GM18520 (cell line): Measurements from ENCODE around the gene ZFAND5.
A peak's percentile ranks its signal among the peaks of the same experiment; 100 is the strongest.

Experiments used
- ATAC-seq: cut with Tn5 transposase; IDR thresholded peaks from one replicate; pipeline ENCODE4 v1.9.1; 2021; ENCODE audit not compliant: unreplicated experiment

Gene ZFAND5

GRCh38 chr9:72363908-72364678, 915 bp downstream of the ZFAND5 start:
- peak; percentile 12 for ATAC-seq

- ATAC-seq = no peak
Measured at GRCh38 chr9:72363236-72363635, 1.8 kb downstream of the ZFAND5 start.

GRCh38 chr9:72362680-72363139, 2.3 kb downstream of the ZFAND5 start:
- ATAC-seq = peak; percentile 23

GRCh38 chr9:72362118-72362531, 2.9 kb downstream of the ZFAND5 start:
- no peak for ATAC-seq

- no peak for ATAC-seq
Measured at GRCh38 chr9:72361217-72361616, 3.8 kb downstream of the ZFAND5 start.

- ATAC-seq = no peak
Measured at GRCh38 chr9:72360324-72360723, 4.7 kb downstream of the ZFAND5 start.

- ATAC-seq = no peak
Measured at GRCh38 chr9:72356041-72356582, 8.9 kb downstream of the ZFAND5 start.

- no peak for ATAC-seq
Measured at GRCh38 chr9:72355153-72355552, 9.9 kb downstream of the ZFAND5 start.

GRCh38 chr9:72354704-72355103, 10.3 kb downstream of the ZFAND5 start:
- no peak for ATAC-seq

- no peak for ATAC-seq
Measured at GRCh38 chr9:72353455-72354116, 11.4 kb downstream of the ZFAND5 start.

- no peak for ATAC-seq
Measured at GRCh38 chr9:72352911-72353388, 12.1 kb downstream of the ZFAND5 start.

GRCh38 chr9:72351538-72352453, 13.2 kb downstream of the ZFAND5 start:
- ATAC-seq = no peak

- no peak for ATAC-seq
Measured at GRCh38 chr9:72349911-72350310, 15.1 kb downstream of the ZFAND5 start.

GRCh38 chr9:72349240-72349639, 15.8 kb downstream of the ZFAND5 start:
- no peak for ATAC-seq

- ATAC-seq = no peak
Measured at GRCh38 chr9:72346333-72346732, 18.7 kb downstream of the ZFAND5 start.

GRCh38 chr9:72338631-72339030, 26.4 kb downstream of the ZFAND5 start:
- no peak for ATAC-seq

- no peak for ATAC-seq
Measured at GRCh38 chr9:72337286-72337685, 27.7 kb downstream of the ZFAND5 start.

GRCh38 chr9:72334658-72335337, 30.2 kb downstream of the ZFAND5 start:
- no peak for ATAC-seq

- ATAC-seq = no peak
Measured at GRCh38 chr9:72333709-72334108, 31.3 kb downstream of the ZFAND5 start.

GRCh38 chr9:72333197-72333596, 31.8 kb downstream of the ZFAND5 start:
- no peak for ATAC-seq
